SK-N-SH (cell line): ENCODE data around the gene ADAMTS4. TPM values are rescaled to one million over a fixed set of nuclear protein-coding genes. Genes with fewer than 3 reads are reported as not detected.

Experiments
- CTCF ChIA-PET: fragments of 300-600, 350-600 bp; formaldehyde crosslinking; extraction: SDS; loops from one replicate; lab custom pipeline; 2021; lab: Yijun Ruan, JAX
- POLR2A ChIA-PET: fragments of 350-600 bp; sonication (Branson Sonifier 250); formaldehyde crosslinking; extraction: SDS; loops from one replicate; lab custom pipeline; 2020; ENCODE audit warnings: antibody characterized with exemption, inconsistent platforms; lab: Yijun Ruan, JAX
- DNase-seq: peaks from one replicate; pipeline ENCODE4 v3.0.0; 2012
- H2AFZ ChIP-seq: fragments of 200-600 bp; sonication (generic); 2 replicates; pipeline ENCODE4 v1.8.1; 2016; ENCODE audit warnings: antibody characterized with exemption, mild to moderate bottlenecking, low read depth
- H3F3A ChIP-seq: fragments of 200-600 bp; sonication (generic); replicated peaks from 2 replicates; pipeline ENCODE3; 2016; ENCODE audit warnings: antibody characterized with exemption, mild to moderate bottlenecking; ENCODE audit not compliant: insufficient read depth
- H3K27ac ChIP-seq, 2 experiments: fragments of 200-500 bp in 1 of 2; fragments of 200-600 bp in 1 of 2; sonication (Bioruptor generic) in 1 of 2; sonication (generic), shearing (Covaris generic) in 1 of 2; 2 replicates each; pipeline versions ENCODE4 v1.5.1 to v1.6.1; 2014 to 2016; ENCODE audit warnings: low read depth in 2 of 2, inconsistent platforms in 1 of 2, low read length in 1 of 2, mild to moderate bottlenecking in 1 of 2, mixed read lengths in 1 of 2
- H3K27me3 ChIP-seq: fragments of 200-600 bp; sonication (generic), shearing (Covaris generic); 2 replicates; pipeline ENCODE4 v1.6.1; 2016; ENCODE audit warnings: mixed run types; ENCODE audit not compliant: insufficient read depth
- H3K36me3 ChIP-seq, 2 experiments: fragments of 200-500 bp in 1 of 2; fragments of 200-600 bp in 1 of 2; sonication (Bioruptor generic) in 1 of 2; sonication (generic) in 1 of 2; replicated peaks in 1 of 2; 2 replicates each; pipeline versions ENCODE3 to v1.5.1; 2014 to 2016; ENCODE audit warnings: low read length in 1 of 2, mild to moderate bottlenecking in 1 of 2; ENCODE audit not compliant: insufficient read depth in 2 of 2, control insufficient read depth in 1 of 2
- H3K4me1 ChIP-seq, 2 experiments: fragments of 200-500 bp in 1 of 2; fragments of 200-600 bp in 1 of 2; sonication (Bioruptor generic) in 1 of 2; sonication (generic), shearing (Covaris generic) in 1 of 2; 2 replicates each; pipeline versions ENCODE4 v1.5.1 to v1.6.1; 2014 to 2016; ENCODE audit warnings: low read depth in 1 of 2, low read length in 1 of 2, mixed run types in 1 of 2; ENCODE audit not compliant: insufficient read depth in 2 of 2, control insufficient read depth in 1 of 2
- H3K4me2 ChIP-seq: fragments of 200-600 bp; sonication (generic), shearing (Covaris generic); 2 replicates; pipeline ENCODE4 v1.6.1; 2017; ENCODE audit warnings: mixed run types
- H3K4me3 ChIP-seq, 2 experiments: fragments of 200-500 bp in 1 of 2; fragments of 200-600 bp in 1 of 2; sonication (Bioruptor generic) in 1 of 2; sonication (generic), shearing (Covaris generic) in 1 of 2; 2 replicates each; pipeline versions ENCODE4 v1.5.1 to v1.8.1; 2014 to 2016; ENCODE audit warnings: low read depth in 2 of 2, inconsistent platforms in 1 of 2, low read length in 1 of 2, mild to moderate bottlenecking in 1 of 2, mixed read lengths in 1 of 2, moderate library complexity in 1 of 2
- H3K79me2 ChIP-seq: fragments of 200-600 bp; sonication (generic); 2 replicates; pipeline ENCODE4 v1.8.1; 2017; ENCODE audit warnings: mild to moderate bottlenecking; ENCODE audit not compliant: insufficient read depth
- H3K9ac ChIP-seq: fragments of 200-600 bp; sonication (generic); 2 replicates; pipeline ENCODE4 v1.6.1; 2017; ENCODE audit warnings: mixed run types
- H3K9me2 ChIP-seq: fragments of 200-600 bp; sonication (generic); 2 replicates; pipeline ENCODE4 v1.6.1; 2017; ENCODE audit warnings: mixed run types
- H3K9me3 ChIP-seq: fragments of 200-600 bp; sonication (generic); 2 replicates; pipeline ENCODE4 v1.6.1; 2017; ENCODE audit warnings: mixed run types, mild to moderate bottlenecking, moderate library complexity
- H4K20me1 ChIP-seq: fragments of 200-600 bp; sonication (generic); 2 replicates; pipeline ENCODE4 v1.6.1; 2017; ENCODE audit warnings: mild to moderate bottlenecking, mixed run types; ENCODE audit not compliant: insufficient read depth
- CHD2 ChIP-seq: fragments of 150-350 bp; IDR thresholded peaks from 2 replicates; pipeline ENCODE4 v1.6.1; 2018; ENCODE audit warnings: low read length; ENCODE audit not compliant: partially characterized antibody
- CTCF ChIP-seq: fragments of 200-600 bp; sonication (generic); IDR thresholded peaks from 2 replicates; pipeline ENCODE4 v1.6.1; 2017; ENCODE audit warnings: antibody characterized with exemption, mild to moderate bottlenecking, moderate library complexity
- FOSL2 ChIP-seq: IDR thresholded peaks from 2 replicates; pipeline ENCODE4 v1.4.0; 2012; ENCODE audit warnings: low read depth, mild to moderate bottlenecking, moderate library complexity, borderline replicate concordance
- FOXJ3 ChIP-seq: sonication (generic); formaldehyde crosslinking; IDR thresholded peaks from 2 replicates; pipeline ENCODE4 v1.5.1; 2020; ENCODE audit warnings: mild to moderate bottlenecking, missing genetic modification reagents
- FOXM1 ChIP-seq: IDR thresholded peaks from 2 replicates; pipeline ENCODE4 v1.4.0; 2012; ENCODE audit warnings: low read depth, mild to moderate bottlenecking
- GABPA ChIP-seq: IDR thresholded peaks from 2 replicates; pipeline ENCODE4 v1.4.0; 2012; ENCODE audit warnings: low read depth, mild to moderate bottlenecking
- JUND ChIP-seq: IDR thresholded peaks from 2 replicates; pipeline ENCODE4 v1.4.0; 2012
- MEF2A ChIP-seq: IDR thresholded peaks from 2 replicates; pipeline ENCODE4 v1.4.0; 2012; ENCODE audit warnings: low read depth, borderline replicate concordance
- NFIC ChIP-seq: IDR thresholded peaks from 2 replicates; pipeline ENCODE4 v1.4.0; 2012; ENCODE audit warnings: borderline replicate concordance
- POLR2AphosphoS5 ChIP-seq: IDR thresholded peaks from 2 replicates; pipeline ENCODE4 v1.6.1; 2012; ENCODE audit warnings: low read depth, low read length
- RAD21 ChIP-seq: IDR thresholded peaks from 2 replicates; pipeline ENCODE4 v1.6.1; 2012; ENCODE audit warnings: mild to moderate bottlenecking, low read length
- REST ChIP-seq: IDR thresholded peaks from 2 replicates; pipeline ENCODE4 v1.6.1; 2012; ENCODE audit warnings: mild to moderate bottlenecking, low read depth, low read length, moderate library complexity
- RXRA ChIP-seq: IDR thresholded peaks from 2 replicates; pipeline ENCODE4 v1.4.0; 2012; ENCODE audit warnings: low read depth, mild to moderate bottlenecking, borderline replicate concordance
- SIN3A ChIP-seq: IDR thresholded peaks from 2 replicates; pipeline ENCODE4 v1.6.1; 2012; ENCODE audit warnings: low read depth, mild to moderate bottlenecking, low read length, moderate library complexity, borderline replicate concordance
- SMC3 ChIP-seq: IDR thresholded peaks from 2 replicates; pipeline ENCODE4 v1.6.1; 2012; ENCODE audit warnings: low read depth, low read length, improper control_type of control experiment
- TAF1 ChIP-seq: IDR thresholded peaks from 2 replicates; pipeline ENCODE4 v1.6.1; 2012; ENCODE audit warnings: low read depth, mild to moderate bottlenecking, low read length, moderate library complexity, borderline replicate concordance
- YY1 ChIP-seq: IDR thresholded peaks from 2 replicates; pipeline ENCODE4 v1.4.0; 2012; ENCODE audit warnings: low read depth, mild to moderate bottlenecking
- WGBS: methylation state at CpG from one replicate; pipeline ENCODE4 v1.1.6; 2017; ENCODE audit warnings: low lambda C conversion rate; 5-methylcytosine and 5-hydroxymethylcytosine counted together
- polyA plus RNA-seq, 3 experiments: library from polyadenylated mRNA; depleted of rRNA; stranded (reverse); fragments of >200 nt; gene quantifications; 2 replicates each; pipeline ENCODE4 v1.2.3, GENCODE V29; 2012
- TF ChIP-seq, protein P1 (sequence below): fragments of 150-350 bp; IDR thresholded peaks from 2 replicates; pipeline ENCODE4 v1.6.1; 2017; ENCODE audit warnings: antibody characterized with exemption, low read length, low read depth, borderline replicate concordance
- TF ChIP-seq, protein P2 (sequence below): IDR thresholded peaks from 2 replicates; pipeline ENCODE4 v1.4.0; 2012; ENCODE audit warnings: low read depth
- TF ChIP-seq, protein P3 (sequence below): IDR thresholded peaks from 2 replicates; pipeline ENCODE4; 2012

The ADAMTS4 gene
- polyA plus RNA-seq, 1 of the 3 experiments (the other 2 are of a cell fraction) = 1.2 TPM

GRCh38 chr1:161209790-161210409 lies 11.0 kb upstream of the ADAMTS4 start (continued):
- TF ChIP-seq, protein P1, sequence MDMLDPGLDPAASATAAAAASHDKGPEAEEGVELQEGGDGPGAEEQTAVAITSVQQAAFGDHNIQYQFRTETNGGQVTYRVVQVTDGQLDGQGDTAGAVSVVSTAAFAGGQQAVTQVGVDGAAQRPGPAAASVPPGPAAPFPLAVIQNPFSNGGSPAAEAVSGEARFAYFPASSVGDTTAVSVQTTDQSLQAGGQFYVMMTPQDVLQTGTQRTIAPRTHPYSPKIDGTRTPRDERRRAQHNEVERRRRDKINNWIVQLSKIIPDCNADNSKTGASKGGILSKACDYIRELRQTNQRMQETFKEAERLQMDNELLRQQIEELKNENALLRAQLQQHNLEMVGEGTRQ = no peak
- peak; percentile 46 for TF ChIP-seq CHD2

DNA sequence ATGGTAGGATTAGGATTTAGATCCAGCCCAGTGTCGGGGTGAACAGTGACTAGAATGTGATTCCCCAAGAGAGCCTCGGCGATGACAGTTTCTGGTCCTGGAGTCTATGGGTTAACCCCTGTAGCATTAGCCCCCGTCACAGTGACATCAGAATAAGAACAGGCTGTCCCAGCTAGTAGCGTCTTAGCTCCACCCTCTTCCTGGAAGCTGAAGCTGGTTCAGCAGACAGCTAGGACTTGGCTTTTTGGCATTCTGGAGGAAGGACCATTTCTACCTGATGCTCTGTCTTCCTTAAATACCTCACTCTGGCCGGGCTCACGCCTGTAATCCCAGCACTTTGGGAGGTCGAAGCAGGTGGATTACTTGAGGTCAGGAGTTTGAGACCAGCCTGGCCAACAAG lies 8.3 kb upstream of the ADAMTS4 start:
- DNase-seq = no peak
- Histone ChIP-seq H3F3A (peaks cover 20% of the 10 kb centered on the region), H3K9me2 (no peaks in the 10 kb centered on the region), H2AFZ (no peak overlapping the region), H3K27ac (no peak overlapping the region), H3K4me3 (no peak overlapping the region), H3K9me3 (no peaks in the 10 kb centered on the region), H4K20me1 (no peaks in the 10 kb centered on the region), H3K4me2 (no peak overlapping the region), H3K36me3 (peaks cover 60 to 63% of the 10 kb centered on the region in 2 experiments), H3K27me3 (no peaks in the 10 kb centered on the region), H3K79me2 (peaks cover 46% of the 10 kb centered on the region), H3K9ac (no peak overlapping the region), H3K4me1 (peaks cover 5 to 7% of the 10 kb centered on the region in 2 experiments; a peak in 2 of 4 replicates)
- ChIA-PET CTCF (interaction anchor here (1.1 to 6.8 kb wide), 4 partner anchors 12 to 175 kb away, joined by 4 to 65 read pairs (median 12); partner anchors contain the start of gene APOA2), POLR2A (interaction anchor here (1.4 kb wide), 1 partner anchor 182 kb away, joined by 3 read pairs; no protein-coding TSS in a partner anchor)
- WGBS = 94% methylated on average over 8 of the region's 8 CpGs
- TF ChIP-seq POLR2AphosphoS5 (no peak), RAD21 (no peak), RXRA (no peak), NFIC (no peak), FOXM1 (no peak), YY1 (no peak), SMC3 (no peak), SIN3A (no peak), MEF2A (no peak), TAF1 (no peak), FOSL2 (no peak), REST (no peak), GABPA (no peak), FOXJ3 (no peak), JUND (no peak), CTCF (no peak)
- TF ChIP-seq, protein P2, sequence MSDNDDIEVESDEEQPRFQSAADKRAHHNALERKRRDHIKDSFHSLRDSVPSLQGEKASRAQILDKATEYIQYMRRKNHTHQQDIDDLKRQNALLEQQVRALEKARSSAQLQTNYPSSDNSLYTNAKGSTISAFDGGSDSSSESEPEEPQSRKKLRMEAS = no peak
- TF ChIP-seq, protein P3, sequence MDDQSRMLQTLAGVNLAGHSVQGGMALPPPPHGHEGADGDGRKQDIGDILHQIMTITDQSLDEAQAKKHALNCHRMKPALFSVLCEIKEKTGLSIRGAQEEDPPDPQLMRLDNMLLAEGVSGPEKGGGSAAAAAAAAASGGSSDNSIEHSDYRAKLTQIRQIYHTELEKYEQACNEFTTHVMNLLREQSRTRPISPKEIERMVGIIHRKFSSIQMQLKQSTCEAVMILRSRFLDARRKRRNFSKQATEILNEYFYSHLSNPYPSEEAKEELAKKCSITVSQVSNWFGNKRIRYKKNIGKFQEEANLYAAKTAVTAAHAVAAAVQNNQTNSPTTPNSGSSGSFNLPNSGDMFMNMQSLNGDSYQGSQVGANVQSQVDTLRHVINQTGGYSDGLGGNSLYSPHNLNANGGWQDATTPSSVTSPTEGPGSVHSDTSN = no peak
- TF ChIP-seq, protein P1 = no peak
